GM21723 (cell line): ENCODE results near the gene REPIN1.
A peak's percentile ranks its signal among the peaks of the same experiment; 100 is the strongest.

Source experiments
- ATAC-seq: cut with Tn5 transposase; IDR thresholded peaks from one replicate; pipeline ENCODE4 v1.9.1; 2021; ENCODE audit warnings: mild to moderate bottlenecking, moderate library complexity; ENCODE audit not compliant: unreplicated experiment

REPIN1 gene

DNA sequence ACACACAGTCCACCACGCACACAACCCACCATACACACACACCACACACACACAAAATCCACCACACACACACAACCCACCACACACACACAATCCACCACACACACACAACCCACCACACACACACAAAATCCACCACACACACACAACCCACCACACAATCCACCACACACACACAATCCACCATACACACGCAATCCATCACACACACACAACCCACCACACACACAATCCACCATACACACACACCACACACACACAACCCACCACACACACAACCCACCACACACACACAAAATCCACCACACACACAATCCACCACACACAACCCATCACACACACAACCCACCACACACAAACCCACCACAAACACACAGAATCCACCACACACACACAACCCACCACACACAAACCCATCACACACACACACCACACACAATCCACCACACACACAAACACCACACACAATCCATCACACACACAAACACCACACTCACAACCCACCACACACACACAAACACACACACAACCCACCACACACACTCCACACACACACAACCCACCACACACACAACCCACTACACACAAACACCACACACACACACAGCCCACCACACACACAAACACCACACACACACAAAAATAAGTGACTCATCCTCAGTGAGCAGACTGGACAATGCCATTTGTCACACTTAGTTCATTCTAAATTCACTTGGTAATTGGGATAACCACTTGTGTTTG, 8.8 kb upstream of the REPIN1 start:
- ATAC-seq: no peak

- no peak for ATAC-seq
Observed at GRCh38 chr7:150360363-150361058, 8.1 kb upstream of the REPIN1 start.

DNA sequence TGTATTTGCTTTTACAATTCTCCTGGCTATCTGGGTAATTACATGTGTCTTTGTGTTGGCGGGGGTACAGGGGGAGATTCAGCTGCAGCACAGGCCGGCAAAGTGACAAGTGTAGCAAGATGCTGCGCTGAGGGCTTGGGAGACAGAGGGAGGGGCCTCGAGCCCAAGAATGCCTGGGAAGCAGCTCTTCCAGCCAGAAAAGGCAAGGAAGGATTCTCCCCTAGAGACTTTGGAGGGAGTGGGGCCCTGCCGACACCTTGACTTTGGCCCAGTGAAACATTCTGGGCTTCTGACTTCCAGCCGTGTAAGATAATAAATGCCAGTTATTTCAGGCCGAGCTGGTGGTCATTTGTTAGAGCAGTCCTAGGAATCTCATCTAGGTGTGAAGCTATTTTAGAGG, 7.2 kb upstream of the REPIN1 start:
- ATAC-seq: no peak

GRCh38 chr7:150361807-150362621, 6.6 kb upstream of the REPIN1 start:
- no peak for ATAC-seq

DNA sequence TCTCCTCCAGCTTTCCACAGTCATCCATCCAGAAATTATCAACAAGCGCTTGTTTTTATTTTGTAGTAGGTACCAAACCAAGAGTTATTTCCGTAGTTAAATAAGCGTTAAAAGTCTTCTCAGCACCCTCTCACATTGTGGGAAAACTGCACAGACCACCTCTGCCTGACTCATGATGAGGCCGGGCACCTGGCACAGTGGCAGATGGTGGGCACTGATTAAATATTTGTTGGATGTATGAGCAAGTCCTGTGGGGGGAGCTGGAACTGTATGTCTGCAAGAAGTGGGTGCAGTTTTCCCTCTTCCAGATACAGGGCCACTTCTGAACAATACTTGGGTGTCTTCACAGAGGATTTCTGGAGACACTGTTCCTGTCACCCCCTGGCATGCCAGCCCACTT, 5.3 kb upstream of the REPIN1 start:
- no peak for ATAC-seq

DNA sequence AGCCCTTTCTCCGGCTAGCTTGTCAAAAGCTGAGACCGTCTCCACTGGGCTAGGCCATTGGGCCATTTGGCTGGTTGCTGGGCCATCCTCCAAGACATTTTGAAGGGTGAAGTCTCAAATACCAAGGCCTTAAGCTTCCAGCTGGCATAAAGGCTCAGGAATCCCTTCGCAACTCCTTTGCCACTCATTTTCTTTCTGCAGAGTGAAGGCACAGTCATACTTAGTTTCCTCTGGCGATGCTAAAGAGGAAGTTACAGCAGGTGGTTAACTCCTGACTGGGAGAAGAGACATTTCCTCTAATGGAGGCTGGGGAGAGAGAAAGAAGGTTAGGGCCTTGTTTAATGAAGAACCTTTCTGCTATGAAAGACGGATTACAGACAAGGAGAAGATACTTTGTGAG, 4.8 kb upstream of the REPIN1 start:
- no peak for ATAC-seq

DNA sequence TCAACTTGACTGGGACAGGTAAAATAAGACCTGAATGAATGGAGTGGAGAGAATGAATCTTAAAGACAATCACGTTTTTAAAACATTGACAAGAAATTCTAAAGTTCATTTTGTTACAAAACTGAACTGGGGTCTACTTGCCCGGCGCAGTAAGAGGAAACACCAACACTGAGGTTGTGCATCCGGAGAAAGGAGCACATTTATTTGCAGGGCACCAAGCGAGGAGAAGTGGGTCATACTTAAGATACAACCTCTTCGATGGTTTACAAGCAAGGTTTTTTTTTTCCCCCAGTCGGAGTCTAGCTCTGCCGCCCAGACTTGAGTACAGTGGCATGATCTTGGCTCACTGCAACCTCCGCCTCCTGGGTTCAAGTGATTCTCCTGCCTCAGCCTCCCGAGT, 3.4 kb upstream of the REPIN1 start:
- ATAC-seq: no peak

GRCh38 chr7:150365673-150366398, 2.8 kb upstream of the REPIN1 start:
- no peak for ATAC-seq

GRCh38 chr7:150367677-150368095, 936 bp upstream of the REPIN1 start:
- ATAC-seq: no peak

DNA sequence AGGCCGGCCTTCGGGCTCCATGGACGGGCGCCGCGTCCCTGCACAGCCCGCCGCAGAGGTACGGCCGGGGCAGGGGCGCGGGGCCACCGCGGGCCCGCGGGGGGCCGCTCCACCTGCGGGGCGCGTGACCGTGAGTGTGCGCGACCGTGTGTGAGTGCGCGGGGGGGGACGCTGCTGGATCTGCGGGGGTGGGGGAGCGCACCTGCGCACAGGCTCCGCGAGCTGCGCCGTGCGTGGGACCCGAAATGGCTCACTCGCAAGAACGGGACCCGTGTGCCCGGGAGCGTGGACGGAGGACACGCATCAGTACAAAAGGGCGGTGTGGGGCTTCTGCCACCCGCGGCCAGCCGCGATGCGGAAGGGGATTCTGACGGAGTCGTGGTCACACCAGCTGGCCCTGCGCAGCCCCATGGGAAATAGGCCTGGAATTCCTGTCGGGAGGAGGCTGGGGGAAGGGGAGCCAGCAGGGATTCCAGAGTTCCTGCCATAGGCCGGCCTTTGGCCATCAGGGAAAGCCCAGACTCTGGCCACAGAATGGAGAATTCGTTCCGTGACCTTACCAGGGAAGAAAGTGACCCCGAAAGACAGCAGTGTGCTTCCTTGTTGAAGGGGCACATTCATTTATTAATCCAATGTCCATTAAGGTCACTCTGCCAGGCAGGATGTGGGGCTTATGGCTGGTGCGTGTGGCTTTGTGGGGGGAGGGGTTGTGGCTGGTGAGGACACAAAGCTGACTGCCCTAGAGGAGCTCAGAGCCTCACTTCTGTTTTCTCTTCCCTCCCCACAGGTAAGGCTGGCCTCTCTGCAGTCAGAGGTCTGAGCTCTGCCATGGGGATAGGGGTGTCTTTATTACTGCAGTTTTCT, 494 bp downstream of the REPIN1 start:
- ATAC-seq: peak; percentile 47

- peak; percentile 0 for ATAC-seq
Observed at GRCh38 chr7:150369748-150370501, 1.3 kb downstream of the REPIN1 start.

DNA sequence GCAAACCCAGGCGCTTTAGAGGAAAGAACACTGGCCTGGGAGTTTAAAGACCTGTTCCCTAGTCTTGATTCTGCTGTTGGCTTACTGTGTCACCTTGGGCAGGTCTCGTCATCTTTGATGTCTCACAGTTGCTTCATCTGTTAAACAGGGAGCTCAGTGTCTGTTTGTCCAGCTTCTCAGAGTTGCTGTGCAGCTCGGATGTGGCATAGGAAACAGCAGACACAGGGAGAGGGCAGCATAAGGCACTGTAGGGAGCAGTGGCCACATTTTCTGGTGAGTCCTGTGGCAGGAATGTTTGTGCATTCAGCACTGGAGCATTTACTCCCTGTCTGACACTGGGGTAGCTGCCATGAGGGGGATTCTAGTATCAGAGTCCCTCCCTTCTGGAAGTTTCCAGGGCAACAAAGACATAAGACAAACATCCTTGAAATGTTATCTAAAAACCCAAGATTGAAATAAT, 2.0 kb downstream of the REPIN1 start:
- ATAC-seq: no peak

GRCh38 chr7:150371131-150371995, 2.7 kb downstream of the REPIN1 start:
- no peak for ATAC-seq

DNA sequence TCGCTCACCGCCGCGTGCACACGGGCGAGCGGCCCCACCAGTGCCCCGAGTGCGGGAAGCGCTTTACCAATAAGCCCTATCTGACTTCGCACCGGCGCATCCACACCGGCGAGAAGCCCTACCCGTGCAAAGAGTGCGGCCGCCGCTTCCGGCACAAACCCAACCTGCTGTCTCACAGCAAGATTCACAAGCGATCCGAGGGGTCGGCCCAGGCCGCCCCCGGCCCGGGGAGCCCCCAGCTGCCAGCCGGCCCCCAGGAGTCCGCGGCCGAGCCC, 3.3 kb downstream of the REPIN1 start:
- no peak for ATAC-seq

DNA sequence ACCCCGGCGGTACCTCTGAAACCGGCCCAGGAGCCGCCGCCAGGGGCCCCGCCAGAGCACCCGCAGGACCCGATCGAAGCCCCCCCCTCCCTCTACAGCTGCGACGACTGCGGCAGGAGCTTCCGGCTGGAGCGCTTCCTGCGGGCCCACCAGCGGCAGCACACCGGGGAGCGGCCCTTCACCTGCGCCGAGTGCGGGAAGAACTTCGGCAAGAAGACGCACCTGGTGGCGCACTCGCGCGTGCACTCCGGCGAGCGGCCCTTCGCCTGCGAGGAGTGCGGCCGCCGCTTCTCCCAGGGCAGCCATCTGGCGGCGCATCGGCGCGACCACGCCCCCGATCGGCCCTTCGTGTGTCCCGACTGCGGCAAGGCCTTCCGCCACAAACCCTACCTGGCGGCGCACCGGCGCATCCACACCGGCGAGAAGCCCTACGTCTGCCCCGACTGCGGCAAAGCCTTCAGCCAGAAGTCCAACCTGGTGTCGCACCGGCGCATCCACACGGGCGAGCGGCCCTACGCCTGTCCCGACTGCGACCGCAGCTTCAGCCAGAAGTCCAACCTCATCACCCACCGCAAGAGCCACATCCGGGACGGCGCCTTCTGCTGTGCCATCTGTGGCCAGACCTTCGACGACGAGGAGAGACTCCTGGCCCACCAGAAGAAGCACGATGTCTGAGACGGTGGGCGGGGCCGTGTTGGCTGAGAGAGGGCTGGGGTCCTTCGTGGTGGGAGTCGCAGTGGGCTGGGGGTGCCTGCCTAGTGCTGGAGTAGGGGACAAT, 3.8 kb downstream of the REPIN1 start:
- no peak for ATAC-seq

DNA sequence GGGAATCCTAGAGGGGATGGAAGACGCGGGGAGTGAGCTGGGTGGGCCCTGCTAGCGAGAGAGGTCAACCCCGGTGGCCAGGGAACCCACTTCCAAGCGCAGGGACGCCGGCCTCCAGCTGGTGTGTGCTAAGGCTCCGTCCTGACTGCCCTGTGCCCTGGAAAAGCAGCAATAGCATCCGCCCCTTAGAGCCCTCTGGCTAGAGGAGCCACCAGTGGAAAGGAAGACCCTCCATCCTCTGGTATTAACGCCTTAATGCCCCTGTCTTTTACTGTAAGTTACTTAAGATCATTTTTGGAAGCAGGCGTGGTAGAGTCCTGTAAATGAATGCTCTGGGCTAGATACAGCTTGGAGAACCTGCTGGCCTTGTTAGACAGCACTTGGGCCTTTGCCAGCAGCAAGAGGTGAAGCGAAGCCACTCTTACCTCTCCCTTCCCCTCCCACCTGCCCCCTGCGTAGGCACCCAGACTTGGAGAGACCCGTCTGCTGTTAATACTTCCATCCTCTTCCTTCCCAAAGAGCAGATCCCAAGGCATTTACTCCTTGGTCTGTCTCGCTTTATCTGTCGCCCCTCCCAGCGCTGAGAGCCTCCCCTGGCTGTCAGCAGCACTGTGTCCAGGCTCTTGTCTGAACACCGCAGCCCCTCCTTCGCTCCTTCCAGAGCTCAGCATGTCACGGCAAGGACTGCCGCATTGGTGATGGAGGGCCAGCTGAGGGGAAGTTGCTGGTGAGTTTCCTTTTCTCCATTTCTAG, 4.6 kb downstream of the REPIN1 start:
- ATAC-seq: no peak

- ATAC-seq: no peak
Observed at GRCh38 chr7:150374026-150374425, 5.4 kb downstream of the REPIN1 start.
